Calu3 (cell line): ENCODE results near the gene GIGYF2. TPM values are rescaled to one million over a fixed set of nuclear protein-coding genes. Genes with fewer than 3 reads are reported as not detected.

Experiments used
- BruUV-seq: library from RNA; stranded (reverse); fragments of 400-500 nt; replicated peaks from 2 replicates; lab custom pipeline; 2021; lab: Mats Ljungman, UMichigan
- CTCF ChIA-PET: fragments of 300-600 bp; sonication (Branson Sonifier 250); formaldehyde crosslinking; loops from one replicate; lab custom pipeline; 2022; ENCODE audit warnings: antibody characterized with exemption; lab: Charles Lee
- DNase-seq: peaks from one replicate; pipeline ENCODE4 v3.0.0; 2022
- H3K27ac Mint-ChIP-seq: one replicate; pipeline ENCODE4 v1.8.0; 2022; ENCODE audit warnings: mixed read lengths; ENCODE audit not compliant: unreplicated experiment
- H3K27me3 Mint-ChIP-seq: one replicate; pipeline ENCODE4 v1.8.0; 2022; ENCODE audit warnings: mixed read lengths; ENCODE audit not compliant: unreplicated experiment
- H3K36me3 Mint-ChIP-seq: one replicate; pipeline ENCODE4 v1.8.0; 2022; ENCODE audit warnings: mild to moderate bottlenecking, moderate library complexity, mixed read lengths; ENCODE audit not compliant: insufficient read depth, unreplicated experiment
- H3K4me1 Mint-ChIP-seq: one replicate; pipeline ENCODE4 v1.8.0; 2022; ENCODE audit warnings: mild to moderate bottlenecking, low read depth, mixed read lengths; ENCODE audit not compliant: unreplicated experiment
- H3K4me3 Mint-ChIP-seq: one replicate; pipeline ENCODE4 v1.8.0; 2022; ENCODE audit warnings: mild to moderate bottlenecking, low read depth, moderate library complexity, mixed read lengths; ENCODE audit not compliant: unreplicated experiment
- H3K9me3 Mint-ChIP-seq: one replicate; pipeline ENCODE4 v1.8.0; 2022; ENCODE audit warnings: low read depth, mixed read lengths; ENCODE audit not compliant: unreplicated experiment
- intact Hi-C: fragments of 100-400 bp; cut with micrococcal nuclease; formaldehyde crosslinking; loops from one replicate; pipeline ENCODE4 v1.10.0; 2022; ENCODE audit not compliant: unreplicated experiment
- total RNA-seq: library from RNA; stranded (reverse); gene quantifications from 2 replicates; pipeline ENCODE4 v1.2.3, GENCODE V29; 2022
- TF ChIP-seq, protein P1 (sequence below): fragments of 200-600 bp; IDR thresholded peaks from one replicate; pipeline ENCODE4 v1.8.0; 2022; ENCODE audit warnings: antibody characterized with exemption; ENCODE audit not compliant: unreplicated experiment

The GIGYF2 gene
- total RNA-seq, 1 experiment from 2014 or later, result 72.2 TPM

DNA sequence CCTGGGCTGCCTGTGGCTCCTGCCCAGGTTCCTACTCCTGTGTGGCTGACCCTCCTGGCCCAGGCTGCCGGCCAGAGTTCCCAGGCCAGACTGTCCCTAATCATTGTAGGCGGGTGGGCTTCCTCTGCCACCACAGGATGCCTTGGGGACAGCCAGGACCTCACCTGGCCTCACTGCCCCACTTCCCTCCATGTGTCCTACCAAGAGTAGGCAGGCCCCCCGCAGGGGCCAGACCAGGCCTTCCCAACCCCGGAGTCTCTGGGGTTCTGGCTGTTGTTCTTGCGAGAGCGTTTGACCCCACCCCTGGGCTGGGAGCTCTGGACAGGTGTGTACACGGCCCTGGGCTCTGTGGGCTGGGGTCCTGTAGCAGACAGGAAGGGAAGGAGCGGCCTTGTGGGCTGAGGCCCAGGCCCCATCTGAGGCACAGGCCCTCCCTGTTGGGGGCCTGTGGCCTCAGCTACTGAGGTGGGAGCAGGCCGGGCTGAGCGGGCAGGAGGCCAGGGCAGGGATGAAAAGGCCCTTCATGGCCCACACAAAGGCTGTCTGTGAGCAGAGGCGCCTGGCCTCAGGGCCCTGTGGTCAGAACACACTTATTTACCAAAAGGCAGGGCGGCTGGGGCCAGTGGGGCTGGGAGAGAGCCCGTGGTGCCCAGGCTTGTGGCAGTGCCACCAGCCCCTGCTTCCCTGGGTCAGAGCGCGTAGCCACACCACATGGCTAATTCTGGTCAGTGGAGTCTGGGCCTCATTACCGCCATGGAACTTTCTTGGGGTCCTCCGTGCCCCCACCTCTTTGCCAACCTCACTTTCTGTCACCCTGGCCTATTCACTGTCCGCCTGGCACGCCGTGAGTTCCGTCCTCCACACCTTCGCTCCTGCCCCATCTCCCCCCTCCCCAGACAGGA is 175.0 kb downstream of the GIGYF2 start:
- intact Hi-C loops, result no loop called here
- Mint-ChIP-seq H3K4me3 (no peak overlapping the region), H3K36me3 (peaks cover 27% of the 10 kb centered on the region), H3K9me3 (no peaks in the 10 kb centered on the region), H3K27me3 (no peaks in the 10 kb centered on the region), H3K4me1 (peaks cover 18% of the 10 kb centered on the region), H3K27ac (no peak overlapping the region)
- DNase-seq, result no peak
- no TSS peak for BruUV-seq
- TF ChIP-seq, protein P1, sequence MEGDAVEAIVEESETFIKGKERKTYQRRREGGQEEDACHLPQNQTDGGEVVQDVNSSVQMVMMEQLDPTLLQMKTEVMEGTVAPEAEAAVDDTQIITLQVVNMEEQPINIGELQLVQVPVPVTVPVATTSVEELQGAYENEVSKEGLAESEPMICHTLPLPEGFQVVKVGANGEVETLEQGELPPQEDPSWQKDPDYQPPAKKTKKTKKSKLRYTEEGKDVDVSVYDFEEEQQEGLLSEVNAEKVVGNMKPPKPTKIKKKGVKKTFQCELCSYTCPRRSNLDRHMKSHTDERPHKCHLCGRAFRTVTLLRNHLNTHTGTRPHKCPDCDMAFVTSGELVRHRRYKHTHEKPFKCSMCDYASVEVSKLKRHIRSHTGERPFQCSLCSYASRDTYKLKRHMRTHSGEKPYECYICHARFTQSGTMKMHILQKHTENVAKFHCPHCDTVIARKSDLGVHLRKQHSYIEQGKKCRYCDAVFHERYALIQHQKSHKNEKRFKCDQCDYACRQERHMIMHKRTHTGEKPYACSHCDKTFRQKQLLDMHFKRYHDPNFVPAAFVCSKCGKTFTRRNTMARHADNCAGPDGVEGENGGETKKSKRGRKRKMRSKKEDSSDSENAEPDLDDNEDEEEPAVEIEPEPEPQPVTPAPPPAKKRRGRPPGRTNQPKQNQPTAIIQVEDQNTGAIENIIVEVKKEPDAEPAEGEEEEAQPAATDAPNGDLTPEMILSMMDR, result no peak
- CTCF ChIA-PET, result interaction anchor here (0.6 kb wide), 1 partner anchor 155 kb away, joined by 5 read pairs; no protein-coding TSS in a partner anchor

DNA sequence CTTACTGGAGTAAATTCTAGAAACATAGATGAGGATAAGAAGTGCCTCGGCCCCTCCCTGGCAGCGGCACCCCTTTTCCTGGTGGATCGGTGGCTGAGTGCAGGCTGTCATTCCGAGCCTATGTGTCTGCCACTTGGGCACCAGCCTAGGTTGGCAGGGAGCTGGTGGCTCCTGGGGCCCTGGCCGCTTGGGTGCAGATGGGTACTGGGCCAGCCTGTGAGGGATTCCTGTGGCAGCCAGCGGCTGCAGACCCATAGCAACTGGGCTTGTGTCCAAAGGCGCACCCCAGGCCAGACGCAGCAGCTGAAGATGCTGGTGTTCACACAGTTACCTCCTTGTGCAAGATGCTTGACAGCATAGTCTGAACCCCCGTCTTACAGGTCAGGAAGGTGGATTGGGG is 175.7 kb downstream of the GIGYF2 start:
- H3K27me3 Mint-ChIP-seq, result no peaks in the 10 kb centered on the region
- TF ChIP-seq, protein P1, result no peak
- no peak overlapping the region for H3K27ac Mint-ChIP-seq
- no peak overlapping the region for H3K4me3 Mint-ChIP-seq
- no peaks in the 10 kb centered on the region for H3K9me3 Mint-ChIP-seq
- H3K4me1 Mint-ChIP-seq, result peaks cover 18% of the 10 kb centered on the region
- DNase-seq, result no peak
- H3K36me3 Mint-ChIP-seq, result peaks cover 34% of the 10 kb centered on the region
- intact Hi-C loops, result no loop called here
- no TSS peak for BruUV-seq
- CTCF ChIA-PET, result interaction anchor here (0.6 kb wide), 1 partner anchor 154 kb away, joined by 5 read pairs; no protein-coding TSS in a partner anchor

DNA sequence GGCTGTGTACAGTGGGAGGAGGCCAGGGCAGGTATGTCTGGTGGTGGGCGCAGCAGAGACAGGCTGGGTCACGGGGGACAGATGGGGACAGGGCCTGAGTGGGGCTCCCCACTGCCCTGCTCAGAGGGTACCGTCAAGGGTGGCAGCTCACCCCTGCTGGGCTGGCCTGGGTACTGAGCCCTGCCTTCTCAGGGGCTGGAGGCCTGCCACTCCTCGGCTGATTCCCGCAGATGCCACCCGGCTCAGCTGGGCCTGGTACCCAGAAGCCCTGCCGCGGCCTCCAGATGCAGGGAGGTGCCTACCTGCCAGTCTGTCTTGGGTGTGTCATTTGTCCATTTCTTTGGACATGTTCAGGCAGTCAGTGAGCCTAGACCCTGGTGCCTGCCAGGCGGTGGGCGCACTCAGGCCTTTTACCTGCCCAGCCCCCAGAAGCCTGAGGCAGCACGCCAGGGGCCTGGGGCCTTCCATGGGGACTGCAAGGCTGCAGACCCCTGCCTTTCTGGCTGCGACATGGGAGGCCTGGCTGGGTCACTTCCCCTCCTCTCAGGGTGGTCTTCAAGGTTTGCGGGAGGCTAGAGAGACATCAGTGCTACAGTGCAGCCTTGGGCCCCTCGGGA is 176.3 kb downstream of the GIGYF2 start:
- TF ChIP-seq, protein P1, result no peak
- no peak for DNase-seq
- H3K4me3 Mint-ChIP-seq, result no peak overlapping the region
- peaks cover 34% of the 10 kb centered on the region for H3K36me3 Mint-ChIP-seq
- no TSS peak for BruUV-seq
- no peak overlapping the region for H3K27ac Mint-ChIP-seq
- no peaks in the 10 kb centered on the region for H3K9me3 Mint-ChIP-seq
- no peaks in the 10 kb centered on the region for H3K27me3 Mint-ChIP-seq
- intact Hi-C loops, result no loop called here
- peaks cover 18% of the 10 kb centered on the region for H3K4me1 Mint-ChIP-seq
- CTCF ChIA-PET, result interaction anchor here (1.1 kb wide), 1 partner anchor 16 kb away, joined by 3 read pairs; no protein-coding TSS in a partner anchor

DNA sequence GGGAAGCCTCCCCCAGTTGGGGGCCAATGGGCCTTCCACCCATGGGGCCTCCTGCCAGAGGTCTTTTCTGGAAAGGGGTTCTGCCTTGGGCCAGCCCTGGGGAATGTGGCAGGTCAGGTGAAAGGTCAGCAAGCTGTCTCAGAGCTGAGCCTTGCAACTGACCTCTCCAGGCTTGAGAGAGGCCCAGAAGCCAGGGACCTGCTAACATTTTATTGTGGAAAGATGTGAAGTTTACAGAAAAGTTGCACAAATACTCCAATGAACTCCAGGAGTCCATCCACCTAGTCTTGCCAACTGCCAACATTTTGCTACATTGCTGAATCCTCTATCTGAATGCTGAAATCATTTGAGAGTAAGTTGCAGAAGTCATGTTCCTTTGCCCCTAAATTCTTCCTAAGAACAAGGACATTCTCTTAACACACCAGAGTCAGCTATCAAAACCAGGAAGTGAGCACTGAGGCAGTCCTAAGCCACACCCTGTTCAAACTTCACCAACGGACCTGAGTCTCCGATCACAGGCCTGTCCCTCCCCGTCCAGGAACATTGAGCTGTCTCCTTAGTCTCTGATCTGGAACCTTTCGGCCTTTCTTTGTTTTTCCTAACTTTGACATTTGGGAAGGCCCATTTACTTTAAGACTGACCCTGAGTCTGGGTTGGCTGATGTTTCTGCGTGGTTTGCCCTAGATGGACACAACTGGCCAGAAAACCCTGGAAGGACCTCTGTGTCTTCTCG is 176.9 kb downstream of the GIGYF2 start:
- DNase-seq, result peak; percentile 31
- intact Hi-C loops, result no loop called here
- H3K4me3 Mint-ChIP-seq, result no peak overlapping the region
- no peak overlapping the region for H3K27ac Mint-ChIP-seq
- H3K27me3 Mint-ChIP-seq, result no peaks in the 10 kb centered on the region
- no peaks in the 10 kb centered on the region for H3K9me3 Mint-ChIP-seq
- TF ChIP-seq, protein P1, result no peak
- BruUV-seq, result no TSS peak
- CTCF ChIA-PET, result interaction anchor here (1.1 kb wide), 1 partner anchor 17 kb away, joined by 3 read pairs; no protein-coding TSS in a partner anchor
- H3K36me3 Mint-ChIP-seq, result peaks cover 34% of the 10 kb centered on the region
- H3K4me1 Mint-ChIP-seq, result peaks cover 18% of the 10 kb centered on the region
